GM13977 (cell line): Measurements from ENCODE around the gene PHF1.
"Not testable (repeated sequence)": the region's sequence is repeated elsewhere in the genome, so short reads cannot be mapped to it uniquely, and the experiment has no call there.

Source experiments
- DNase-seq: peaks from one replicate; pipeline ENCODE4 v3.0.0; 2012; ENCODE audit warnings: low spot score
- CTCF ChIP-seq: IDR thresholded peaks from 2 replicates; pipeline ENCODE4 v1.5.1; 2012; ENCODE audit warnings: mild to moderate bottlenecking, control low read depth; ENCODE audit not compliant: insufficient read depth; ENCODE audit errors: extremely low read depth, missing control alignments
- in situ Hi-C: fragments of 300-500 bp; cut with MboI; formaldehyde crosslinking; loops from one replicate; pipeline ENCODE4 v1.12.0; 2022; ENCODE audit warnings: low sequenced_read_pairs, low pct_unique_long_range_greater_than_20kb, mixed read lengths, inconsistent platforms; ENCODE audit not compliant: unreplicated experiment

PHF1 gene

GRCh38 chr6:33373960-33374910 lies 36.6 kb upstream of the PHF1 start:
- no peak for TF ChIP-seq CTCF
- DNase-seq = no peak
- in situ Hi-C loops = no loop called here

- in situ Hi-C loops = no loop called here
- no peak for TF ChIP-seq CTCF
Measured at GRCh38 chr6:33375143-33375671, 35.6 kb upstream of the PHF1 start.

GRCh38 chr6:33377171-33377570 lies 33.6 kb upstream of the PHF1 start:
- no peak for DNase-seq
- no peak for TF ChIP-seq CTCF
- in situ Hi-C loops = no loop called here

More at GRCh38 chr6:33375143-33375671, 35.6 kb upstream of the PHF1 start:
- no peak for DNase-seq

GRCh38 chr6:33379184-33379583 lies 31.6 kb upstream of the PHF1 start:
- DNase-seq, in situ Hi-C loops: not testable (repeated sequence)

DNA sequence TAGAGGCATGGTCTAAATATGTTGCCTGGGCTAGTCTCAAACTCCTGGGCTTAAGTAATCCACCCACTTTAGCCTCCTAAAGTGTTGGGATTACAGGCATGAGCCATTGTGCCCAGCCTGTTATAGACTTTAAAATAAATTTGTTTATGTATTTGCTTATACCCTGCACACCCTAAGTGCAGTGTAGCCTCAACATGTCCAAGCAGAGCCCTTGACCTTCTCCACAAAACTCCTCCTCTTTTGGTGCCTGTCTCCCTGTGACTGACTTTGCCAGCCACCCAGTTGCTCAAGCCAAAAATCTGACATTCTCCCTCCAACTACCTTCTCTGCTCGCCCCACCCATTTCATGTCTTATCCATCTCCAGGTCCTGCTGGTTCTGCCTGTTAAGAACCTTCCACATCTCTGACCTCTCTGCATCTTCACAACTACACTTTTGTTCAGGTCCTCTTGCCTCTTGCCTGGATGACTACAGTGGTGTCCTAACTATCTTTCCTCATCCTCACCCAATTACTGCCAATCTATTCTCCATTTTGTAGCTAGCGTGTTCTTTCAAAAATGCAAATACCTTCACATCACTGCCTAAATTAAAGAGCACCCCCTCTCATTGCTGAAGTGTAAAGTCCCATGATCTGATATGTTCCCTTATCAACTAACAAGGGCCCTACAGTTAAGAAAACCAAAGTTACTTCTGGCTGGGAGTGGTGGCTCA lies 30.4 kb upstream of the PHF1 start:
- DNase-seq = no peak
- in situ Hi-C loops = no loop called here
- no peak for TF ChIP-seq CTCF

- no peak for TF ChIP-seq CTCF
- DNase-seq = no peak
- in situ Hi-C loops = no loop called here
Measured at GRCh38 chr6:33383427-33384185, 27.2 kb upstream of the PHF1 start.
